Activated T-helper 1 cell treated with anti-CD3 and anti-CD28 coated beads, Interleukin-12 subunit alpha, Interleukin-12 subunit beta, Interleukin-2, Interleukin-4 antibody, amounts not matched to agents 30 ng/mL and 10 ng/mL and 1 ng/mL, durations not matched to agents 14 hours and 24 hours and 36 hours (primary cell): Measurements from ENCODE around the gene PDE4D. TPM values are rescaled to one million over a fixed set of nuclear protein-coding genes. Genes with fewer than 3 reads are reported as not detected.

Experiments
- DNase-seq: peaks from one replicate; pipeline ENCODE4 v3.0.0; 2021; ENCODE audit warnings: low spot score
- H3K27ac Mint-ChIP-seq: one replicate; pipeline ENCODE4 v1.8.0; 2021; ENCODE audit warnings: mild to moderate bottlenecking, mixed read lengths
- H3K27me3 Mint-ChIP-seq: one replicate; pipeline ENCODE4 v1.8.0; 2022; ENCODE audit warnings: mild to moderate bottlenecking, moderate library complexity, mixed read lengths; ENCODE audit not compliant: insufficient read depth
- H3K36me3 Mint-ChIP-seq: one replicate; pipeline ENCODE4 v1.8.0; 2021; ENCODE audit warnings: low read depth, mixed read lengths
- H3K4me1 Mint-ChIP-seq: one replicate; pipeline ENCODE4 v1.8.0; 2021; ENCODE audit warnings: low read depth, mixed read lengths
- H3K4me3 Mint-ChIP-seq: one replicate; pipeline ENCODE4 v1.8.0; 2021; ENCODE audit warnings: mild to moderate bottlenecking, moderate library complexity, mixed read lengths
- H3K9me3 Mint-ChIP-seq: one replicate; pipeline ENCODE4 v1.8.0; 2021; ENCODE audit warnings: mixed read lengths
- intact Hi-C: fragments of 100-400 bp; cut with micrococcal nuclease; formaldehyde crosslinking; loops from one replicate; pipeline ENCODE4 v1.15.1; 2024
- total RNA-seq: library from RNA; stranded (reverse); gene quantifications from 2 replicates; pipeline ENCODE4 v1.2.3, GENCODE V29; 2022

PDE4D gene
- total RNA-seq, 1 donor from 2014 or later: 50.6 TPM

GRCh38 chr5:59337240-59337639 is 556.3 kb downstream of the PDE4D start:
- Mint-ChIP-seq H3K9me3 (no peaks in the 10 kb centered on the region), H3K4me1 (no peaks in the 10 kb centered on the region), H3K27ac (no peak overlapping the region), H3K4me3 (no peak overlapping the region), H3K36me3 (no peaks in the 10 kb centered on the region), H3K27me3 (peaks cover 25% of the 10 kb centered on the region)
- DNase-seq: no peak
- intact Hi-C loops: no loop called here

GRCh38 chr5:59335544-59335943 is 558.0 kb downstream of the PDE4D start:
- H3K9me3 Mint-ChIP-seq: no peaks in the 10 kb centered on the region
- H3K4me3 Mint-ChIP-seq: no peak overlapping the region
- H3K36me3 Mint-ChIP-seq: no peaks in the 10 kb centered on the region
- H3K4me1 Mint-ChIP-seq: no peaks in the 10 kb centered on the region
- no peak for DNase-seq
- H3K27ac Mint-ChIP-seq: no peak overlapping the region
- H3K27me3 Mint-ChIP-seq: peaks cover 14% of the 10 kb centered on the region
- intact Hi-C loops: no loop called here

DNA sequence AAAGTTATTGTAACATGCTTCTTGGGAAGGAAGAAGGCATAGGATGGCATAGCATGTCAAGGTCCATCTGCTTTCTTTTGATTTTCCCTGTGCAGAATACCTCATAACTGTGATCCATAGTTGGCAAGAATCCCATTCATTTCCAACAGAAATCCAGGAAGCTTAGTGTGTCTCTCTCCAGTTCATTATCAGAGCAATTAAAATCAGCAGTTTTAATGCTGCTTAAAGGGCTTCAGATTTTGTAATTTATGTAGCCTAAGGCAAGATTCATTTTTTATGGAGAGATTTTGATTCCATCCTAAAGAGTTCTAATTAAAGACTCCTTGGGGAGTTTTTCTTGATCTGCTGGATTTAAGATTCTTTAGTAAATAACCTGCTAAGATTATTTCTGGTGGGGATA is 560.1 kb downstream of the PDE4D start:
- intact Hi-C loops: no loop called here
- Mint-ChIP-seq H3K4me1 (no peaks in the 10 kb centered on the region), H3K27ac (no peak overlapping the region), H3K9me3 (no peaks in the 10 kb centered on the region), H3K4me3 (no peak overlapping the region), H3K27me3 (peaks cover 11% of the 10 kb centered on the region), H3K36me3 (no peaks in the 10 kb centered on the region)
- DNase-seq: no peak

- DNase-seq: no peak
- Mint-ChIP-seq H3K4me1 (no peaks in the 10 kb centered on the region), H3K27ac (no peak overlapping the region), H3K27me3 (peaks cover 11% of the 10 kb centered on the region), H3K4me3 (no peak overlapping the region), H3K36me3 (no peaks in the 10 kb centered on the region), H3K9me3 (no peaks in the 10 kb centered on the region)
- intact Hi-C loops: no loop called here
These were observed 561.1 kb downstream of the PDE4D start for GRCh38 chr5:59332236-59332973.

GRCh38 chr5:59330680-59331079 is 562.8 kb downstream of the PDE4D start:
- DNase-seq: no peak
- H3K4me1 Mint-ChIP-seq: no peaks in the 10 kb centered on the region
- no peaks in the 10 kb centered on the region for H3K36me3 Mint-ChIP-seq
- no peak overlapping the region for H3K4me3 Mint-ChIP-seq
- H3K9me3 Mint-ChIP-seq: no peaks in the 10 kb centered on the region
- intact Hi-C loops: no loop called here
- no peak overlapping the region for H3K27ac Mint-ChIP-seq
- peaks cover 15% of the 10 kb centered on the region for H3K27me3 Mint-ChIP-seq

DNA sequence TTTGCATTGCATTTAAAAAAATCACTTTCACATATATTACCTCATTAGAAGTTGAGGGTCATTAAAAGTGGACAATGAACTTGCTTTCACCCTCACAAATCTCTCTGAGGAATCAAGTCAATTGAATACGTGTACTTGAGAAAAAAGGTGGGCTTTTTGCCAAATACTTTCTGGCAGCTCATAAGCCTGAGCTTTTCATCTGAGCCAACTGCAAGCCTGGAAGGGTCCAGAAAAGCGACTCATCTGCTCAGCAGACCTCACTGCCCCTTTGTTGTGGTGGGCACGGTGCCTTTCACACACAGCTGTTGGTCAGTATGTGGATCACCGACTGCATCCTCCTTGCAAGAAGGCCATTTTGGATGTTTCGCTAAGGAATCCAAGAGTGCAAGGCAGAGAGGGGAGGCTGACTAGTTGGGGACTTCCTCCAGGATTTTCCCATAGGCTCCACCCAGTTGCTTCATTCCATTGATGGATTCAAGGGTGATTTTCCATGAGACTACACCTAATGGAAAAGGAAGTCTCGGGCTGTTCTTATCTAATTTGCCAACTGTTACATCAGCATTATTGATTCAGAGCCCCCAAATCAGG is 564.7 kb downstream of the PDE4D start:
- intact Hi-C loops: no loop called here
- DNase-seq: no peak
- Mint-ChIP-seq H3K27ac (no peak overlapping the region), H3K36me3 (no peaks in the 10 kb centered on the region), H3K27me3 (peaks cover 15% of the 10 kb centered on the region), H3K4me1 (no peaks in the 10 kb centered on the region), H3K9me3 (no peaks in the 10 kb centered on the region), H3K4me3 (no peak overlapping the region)

- no peaks in the 10 kb centered on the region for H3K36me3 Mint-ChIP-seq
- no peaks in the 10 kb centered on the region for H3K4me1 Mint-ChIP-seq
- no peak overlapping the region for H3K4me3 Mint-ChIP-seq
- intact Hi-C loops: no loop called here
- peaks cover 10% of the 10 kb centered on the region for H3K27me3 Mint-ChIP-seq
- no peaks in the 10 kb centered on the region for H3K9me3 Mint-ChIP-seq
- DNase-seq: no peak
- no peak overlapping the region for H3K27ac Mint-ChIP-seq
These were observed 566.1 kb downstream of the PDE4D start for GRCh38 chr5:59327191-59327980.

DNA sequence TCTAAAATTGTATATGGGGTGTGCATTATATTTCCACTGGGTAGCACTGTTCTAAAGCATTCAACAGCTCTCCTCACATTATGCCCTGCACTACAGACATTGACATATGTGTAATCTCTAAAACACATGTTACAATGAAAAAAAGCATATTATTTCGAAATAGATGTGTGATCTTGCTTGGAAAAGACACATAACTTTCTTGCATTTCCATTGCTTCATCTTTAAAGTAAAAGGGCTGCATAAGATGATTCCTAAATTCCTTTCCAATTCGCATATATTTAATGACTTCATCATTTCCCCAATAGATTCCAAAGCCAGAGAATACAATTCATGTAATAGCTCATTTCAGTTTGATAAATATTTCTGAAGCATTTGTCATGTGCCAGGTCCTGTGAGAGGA is 566.9 kb downstream of the PDE4D start:
- no peak for DNase-seq
- intact Hi-C loops: no loop called here
- Mint-ChIP-seq H3K4me1 (no peaks in the 10 kb centered on the region), H3K27ac (no peak overlapping the region), H3K27me3 (peaks cover 9% of the 10 kb centered on the region), H3K36me3 (no peaks in the 10 kb centered on the region), H3K4me3 (no peak overlapping the region), H3K9me3 (no peaks in the 10 kb centered on the region)

GRCh38 chr5:59325070-59325469 is 568.5 kb downstream of the PDE4D start:
- H3K27me3 Mint-ChIP-seq: peaks cover 9% of the 10 kb centered on the region
- H3K9me3 Mint-ChIP-seq: no peaks in the 10 kb centered on the region
- H3K36me3 Mint-ChIP-seq: no peaks in the 10 kb centered on the region
- intact Hi-C loops: no loop called here
- no peak for DNase-seq
- no peak overlapping the region for H3K27ac Mint-ChIP-seq
- no peak overlapping the region for H3K4me3 Mint-ChIP-seq
- H3K4me1 Mint-ChIP-seq: no peaks in the 10 kb centered on the region

- Mint-ChIP-seq H3K36me3 (no peaks in the 10 kb centered on the region), H3K9me3 (no peaks in the 10 kb centered on the region), H3K4me3 (no peak overlapping the region), H3K27ac (no peak overlapping the region), H3K27me3 (peaks cover 13% of the 10 kb centered on the region), H3K4me1 (no peaks in the 10 kb centered on the region)
- intact Hi-C loops: no loop called here
- no peak for DNase-seq
These were observed 570.6 kb downstream of the PDE4D start for GRCh38 chr5:59322894-59323293.

GRCh38 chr5:59322058-59322457 is 571.5 kb downstream of the PDE4D start:
- Mint-ChIP-seq H3K9me3 (no peaks in the 10 kb centered on the region), H3K27ac (no peak overlapping the region), H3K4me3 (no peak overlapping the region), H3K36me3 (no peaks in the 10 kb centered on the region), H3K27me3 (peaks cover 13% of the 10 kb centered on the region), H3K4me1 (no peaks in the 10 kb centered on the region)
- no peak for DNase-seq
- intact Hi-C loops: no loop called here

GRCh38 chr5:59321642-59322041 is 571.9 kb downstream of the PDE4D start:
- peaks cover 10% of the 10 kb centered on the region for H3K27me3 Mint-ChIP-seq
- H3K9me3 Mint-ChIP-seq: no peaks in the 10 kb centered on the region
- no peak for DNase-seq
- H3K27ac Mint-ChIP-seq: no peak overlapping the region
- no peaks in the 10 kb centered on the region for H3K4me1 Mint-ChIP-seq
- intact Hi-C loops: no loop called here
- no peaks in the 10 kb centered on the region for H3K36me3 Mint-ChIP-seq
- no peak overlapping the region for H3K4me3 Mint-ChIP-seq

DNA sequence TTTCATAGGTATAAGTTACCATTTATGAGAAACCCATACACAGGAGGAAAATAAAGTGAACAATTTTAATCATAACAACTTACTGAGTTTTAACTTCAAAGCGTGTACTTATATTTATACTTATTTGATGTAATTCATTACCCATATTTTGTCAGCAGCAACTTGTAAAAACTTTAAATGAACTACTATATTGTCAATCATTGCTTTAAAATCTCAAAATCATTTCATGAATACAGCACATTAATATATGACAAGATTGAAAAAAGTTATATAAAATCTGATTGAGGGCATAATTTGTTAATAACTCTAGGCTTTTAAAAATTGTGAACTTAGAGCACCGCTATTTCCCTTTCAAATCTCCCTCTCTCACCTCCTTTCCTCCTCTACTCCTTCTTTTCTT is 573.1 kb downstream of the PDE4D start:
- intact Hi-C loops: no loop called here
- Mint-ChIP-seq H3K4me1 (no peaks in the 10 kb centered on the region), H3K27ac (no peak overlapping the region), H3K4me3 (no peak overlapping the region), H3K9me3 (no peaks in the 10 kb centered on the region), H3K36me3 (no peaks in the 10 kb centered on the region), H3K27me3 (peaks cover 11% of the 10 kb centered on the region)
- DNase-seq: no peak
